H1 (cell line): ENCODE measurements around the gene FAM47C. TPM values are rescaled to one million over a fixed set of nuclear protein-coding genes. Genes with fewer than 3 reads are reported as not detected.
"Not testable (repeated sequence)": the region's sequence is repeated elsewhere in the genome, so short reads cannot be mapped to it uniquely, and the experiment has no call there.

Experiments
- CTCF ChIA-PET: fragments of 300-600 bp; sonication (Branson Sonifier 250); formaldehyde crosslinking; loops from one replicate; lab custom pipeline; 2021; ENCODE audit not compliant: partially characterized antibody; lab: Charles Lee
- POLR2A ChIA-PET: fragments of 300-600 bp; sonication (Branson Sonifier 250); formaldehyde crosslinking; loops from one replicate; lab custom pipeline; 2021; ENCODE audit warnings: inconsistent platforms; ENCODE audit not compliant: partially characterized antibody; lab: Charles Lee
- DNase-seq, 2 experiments: peaks; one replicate each; pipeline versions ENCODE4 v3.0.0 to v3.0.0-alpha.2; 2010 to 2022; ENCODE audit warnings: low spot score in 2 of 2, low read depth in 1 of 2, mixed read lengths in 1 of 2
- FAIRE-seq: peaks from 2 replicates; lab custom pipeline; 2011; peaks lifted over from hg19 to GRCh38; lab: Jason Lieb, UNC
- H2AFZ ChIP-seq: 2 replicates; pipeline ENCODE4 v1.8.1; 2012; ENCODE audit warnings: low read length, inconsistent platforms
- H2AK5ac ChIP-seq: 2 replicates; pipeline ENCODE4 v1.6.1; 2013; ENCODE audit warnings: low read depth, low read length
- H2BK120ac ChIP-seq: replicated peaks from 2 replicates; pipeline ENCODE3; 2013; ENCODE audit warnings: low read depth, low read length, inconsistent platforms
- H2BK12ac ChIP-seq: 2 replicates; pipeline ENCODE4 v1.6.1; 2013; ENCODE audit warnings: low read depth, low read length
- H2BK15ac ChIP-seq: 2 replicates; pipeline ENCODE4 v1.6.1; 2013; ENCODE audit warnings: low read length
- H2BK20ac ChIP-seq: 2 replicates; pipeline ENCODE4 v1.6.1; 2013; ENCODE audit warnings: low read length
- H2BK5ac ChIP-seq: 2 replicates; pipeline ENCODE4 v1.6.1; 2013; ENCODE audit warnings: low read depth, low read length
- H3K14ac ChIP-seq: 2 replicates; pipeline ENCODE4 v1.6.1; 2013; ENCODE audit warnings: inconsistent platforms; ENCODE audit not compliant: insufficient read length
- H3K18ac ChIP-seq: 2 replicates; pipeline ENCODE4 v1.6.1; 2013; ENCODE audit warnings: low read length; ENCODE audit errors: extremely low read depth
- H3K23ac ChIP-seq: 2 replicates; pipeline ENCODE4 v1.6.1; 2013; ENCODE audit warnings: inconsistent platforms; ENCODE audit not compliant: insufficient read length
- H3K23me2 ChIP-seq: 2 replicates; pipeline ENCODE4 v1.6.1; 2013; ENCODE audit warnings: low read depth, low read length
- H3K27ac ChIP-seq: 2 replicates; pipeline ENCODE4 v1.6.1; 2011; ENCODE audit warnings: low read depth, low read length, inconsistent platforms
- H3K27me3 ChIP-seq, 4 experiments: replicated peaks in 1 of 4; 1 replicate in 1 of 4; 2 replicates in 3 of 4; pipeline versions ENCODE4 v1.6.1 to v1.8.1; 2011 to 2013; ENCODE audit warnings: low read length in 3 of 4, mild to moderate bottlenecking in 3 of 4, inconsistent platforms in 2 of 4, mixed read lengths in 2 of 4, moderate library complexity in 1 of 4; ENCODE audit not compliant: control insufficient read depth in 3 of 4, insufficient read depth in 3 of 4; ENCODE audit errors: extremely low read depth in 1 of 4
- H3K36me3 ChIP-seq, 4 experiments: 2 replicates each; pipeline versions ENCODE4 v1.6.1 to v1.8.1; 2011 to 2013; ENCODE audit warnings: mild to moderate bottlenecking in 4 of 4, low read length in 3 of 4, moderate library complexity in 2 of 4, control low read depth in 1 of 4, inconsistent platforms in 1 of 4; ENCODE audit not compliant: insufficient read depth in 4 of 4, control insufficient read depth in 2 of 4
- H3K4ac ChIP-seq: replicated peaks from 2 replicates; pipeline ENCODE3; 2013; ENCODE audit warnings: low read length, low read depth, mixed read lengths, inconsistent platforms; ENCODE audit not compliant: insufficient read length
- H3K4me1 ChIP-seq, 4 experiments: replicated peaks in 1 of 4; 1 replicate in 1 of 4; 2 replicates in 3 of 4; pipeline versions ENCODE4 v1.6.1 to v1.8.1; 2011 to 2013; ENCODE audit warnings: low read length in 3 of 4, inconsistent platforms in 2 of 4, mixed read lengths in 1 of 4; ENCODE audit not compliant: insufficient read depth in 4 of 4, control insufficient read depth in 3 of 4
- H3K4me2 ChIP-seq, 2 experiments: 2 replicates each; pipeline versions ENCODE4 v1.6.1 to v1.8.1; 2011 to 2013; ENCODE audit warnings: low read depth in 2 of 2, low read length in 2 of 2, control low read depth in 1 of 2, inconsistent platforms in 1 of 2, mild to moderate bottlenecking in 1 of 2; ENCODE audit not compliant: insufficient read depth in 1 of 2
- H3K4me3 ChIP-seq, 4 experiments: fragments of 200-600, 300-600 bp in 1 of 4; sonication (generic), shearing (Covaris generic), sonication (Bioruptor Twin) in 1 of 4; 2 replicates each; pipeline versions ENCODE4 v1.5.1 to v1.8.1; 2011 to 2016; ENCODE audit warnings: low read length in 4 of 4, low read depth in 3 of 4, control low read depth in 2 of 4, inconsistent platforms in 2 of 4, mild to moderate bottlenecking in 2 of 4, mixed read lengths in 1 of 4, moderate library complexity in 1 of 4; ENCODE audit not compliant: insufficient read depth in 2 of 4; ENCODE audit errors: extremely low read depth in 1 of 4
- H3K56ac ChIP-seq: replicated peaks from 2 replicates; pipeline ENCODE3; 2013; ENCODE audit warnings: low read depth, mild to moderate bottlenecking, mixed read lengths, low read length, inconsistent platforms; ENCODE audit not compliant: insufficient read length
- H3K79me1 ChIP-seq: 2 replicates; pipeline ENCODE4 v1.6.1; 2013; ENCODE audit warnings: low read depth, low read length, control low read depth
- H3K79me2 ChIP-seq, 2 experiments: 2 replicates each; pipeline versions ENCODE4 v1.6.1 to v1.8.1; 2012 to 2013; ENCODE audit warnings: low read length in 2 of 2, mild to moderate bottlenecking in 2 of 2, inconsistent platforms in 1 of 2; ENCODE audit not compliant: insufficient read depth in 2 of 2, control insufficient read depth in 1 of 2
- H3K9ac ChIP-seq, 4 experiments: replicated peaks in 1 of 4; 1 replicate in 1 of 4; 2 replicates in 3 of 4; pipeline versions ENCODE4 v1.6.1 to v1.8.1; 2011 to 2013; ENCODE audit warnings: low read depth in 3 of 4, low read length in 3 of 4, control low read depth in 2 of 4, mild to moderate bottlenecking in 2 of 4, moderate library complexity in 2 of 4, inconsistent platforms in 1 of 4; ENCODE audit errors: extremely low read depth in 1 of 4
- H3K9me3 ChIP-seq, 2 experiments: 2 replicates each; pipeline versions ENCODE4 v1.6.1 to v1.8.1; 2012 to 2013; ENCODE audit warnings: mild to moderate bottlenecking in 2 of 2, moderate library complexity in 2 of 2, control low read depth in 1 of 2, inconsistent platforms in 1 of 2, low read depth in 1 of 2, low read length in 1 of 2, mixed read lengths in 1 of 2; ENCODE audit not compliant: insufficient read depth in 2 of 2
- H4K20me1 ChIP-seq, 2 experiments: replicated peaks in 1 of 2; 2 replicates each; pipeline versions ENCODE3 to v1.8.1; 2011 to 2013; ENCODE audit warnings: inconsistent platforms in 2 of 2, low read length in 2 of 2, mild to moderate bottlenecking in 1 of 2; ENCODE audit not compliant: insufficient read depth in 2 of 2, control insufficient read depth in 1 of 2
- H4K5ac ChIP-seq: 2 replicates; pipeline ENCODE4 v1.6.1; 2013; ENCODE audit warnings: low read length, low read depth, mixed read lengths, inconsistent platforms; ENCODE audit not compliant: insufficient read length
- H4K8ac ChIP-seq: 2 replicates; pipeline ENCODE4 v1.8.0; 2013; ENCODE audit warnings: mild to moderate bottlenecking, moderate library complexity, low read length, inconsistent platforms; ENCODE audit not compliant: insufficient read depth; ENCODE audit errors: extremely low read depth
- H4K91ac ChIP-seq: replicated peaks from 2 replicates; pipeline ENCODE3; 2013; ENCODE audit warnings: low read length, mixed read lengths, inconsistent platforms; ENCODE audit not compliant: insufficient read length
- WGBS, 2 experiments: shearing (Covaris generic) in 1 of 2; methylation state at CpG; one replicate each; pipeline versions ENCODE4 v1.1.6 to v1.1.7; 2013 to 2015; ENCODE audit warnings: low lambda C conversion rate in 2 of 2, mixed read lengths in 2 of 2, inconsistent platforms in 1 of 2, low coverage in 1 of 2, missing lambda C conversion rate in 1 of 2; ENCODE audit not compliant: insufficient replicate concordance in 2 of 2, insufficient coverage in 1 of 2, insufficient read length in 1 of 2; ENCODE audit errors: extremely low coverage in 1 of 2, missing lambda C conversion rate in 1 of 2; 5-methylcytosine and 5-hydroxymethylcytosine counted together
- polyA plus RNA-seq, 7 experiments: library from polyadenylated mRNA; depleted of rRNA in 3 of 7; stranded (reverse) in 5 of 7; unstranded in 2 of 7; fragments of >200 nt in 5 of 7; fragments of 200-250 nt in 2 of 7; gene quantifications; 1 replicate in 5 of 7; 2 replicates in 1 of 7; 4 replicates in 1 of 7; pipeline versions ENCODE4 v1.2.1 to v1.2.3, GENCODE V29; 2011 to 2013; ENCODE audit warnings: missing spikeins in 2 of 7, mixed read lengths in 2 of 7
- total RNA-seq: library from RNA; stranded (reverse); fragmentation: NEBNext Ultra II Directional; extraction: Animal tissue kit (Norgen Biotek cat#: 25700); gene quantifications from 2 replicates; pipeline ENCODE4 v1.2.1, GENCODE V29; 2021

Gene FAM47C
- total and polyA plus RNA-seq, 2 of the 8 experiments (the other 6 are each of a cell fraction or from before 2014, with no cell fraction given): not detected

- H4K20me1 ChIP-seq, H3K14ac ChIP-seq, H3K56ac ChIP-seq, H3K23me2 ChIP-seq, DNase-seq, H3K4me2 ChIP-seq, H3K36me3 ChIP-seq, H3K23ac ChIP-seq, H3K79me1 ChIP-seq, POLR2A ChIA-PET, H3K27me3 ChIP-seq, H2BK120ac ChIP-seq, H2BK12ac ChIP-seq, FAIRE-seq, H4K5ac ChIP-seq, H4K91ac ChIP-seq, H4K8ac ChIP-seq, H2BK20ac ChIP-seq, H3K4ac ChIP-seq, H3K27ac ChIP-seq, CTCF ChIA-PET, H2AFZ ChIP-seq, H3K79me2 ChIP-seq, H3K4me1 ChIP-seq, H2BK5ac ChIP-seq, H3K18ac ChIP-seq, H2BK15ac ChIP-seq, H3K9ac ChIP-seq, H3K9me3 ChIP-seq, H3K4me3 ChIP-seq, H2AK5ac ChIP-seq: not testable (repeated sequence)
- WGBS, 2 experiments: 93% methylated on average over 10 of the region's 56 CpGs; no CpG with 5 or more reads in 1 of the 2 experiments
These were observed 35.1 kb downstream of the FAM47C start for GRCh38 chrX:37042956-37043885.
